K562 (cell line): ENCODE results near the gene ERRFI1.

ENCODE experiments used
- CHD1 ChIP-seq: fragments of 200-600 bp; sonication (generic); IDR thresholded peaks from one replicate; pipeline ENCODE4 v1.6.1; 2012; ENCODE audit warnings: mild to moderate bottlenecking, moderate library complexity, low read length, inconsistent platforms
- TAF1 ChIP-seq: IDR thresholded peaks from 2 replicates; pipeline ENCODE4 v1.6.1; 2011; ENCODE audit warnings: mild to moderate bottlenecking, low read length, moderate library complexity; ENCODE audit not compliant: insufficient read depth, control insufficient read depth, severe bottlenecking; ENCODE audit errors: extremely low read depth

- no peak for TF ChIP-seq CHD1
- peak; percentile 50 for TF ChIP-seq TAF1
These were observed at the start of gene ERRFI1 for GRCh38 chr1:8026153-8026975.
